ENCODE measurements around the gene FGD3.

DNA sequence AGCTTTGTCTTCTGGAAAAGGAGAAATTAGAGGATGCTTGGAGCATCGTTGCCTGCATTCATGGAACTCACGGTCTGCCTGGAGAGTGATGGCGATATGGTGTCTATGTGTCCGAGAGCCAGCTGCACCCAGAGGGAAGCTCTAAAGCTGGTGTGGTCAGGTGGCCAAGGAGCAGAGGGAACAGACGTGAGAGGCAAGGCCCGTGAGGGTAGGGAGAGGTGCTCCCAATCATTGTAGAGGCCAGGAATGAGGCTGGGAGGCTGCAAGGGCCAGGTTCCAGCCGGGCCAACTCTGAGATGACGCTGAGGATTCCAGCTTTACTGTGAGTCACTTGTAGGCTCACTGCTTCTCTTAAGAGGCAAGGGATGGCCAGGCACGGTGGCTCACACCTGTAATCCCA is 7.6 kb downstream of the FGD3 start:
- no peak for TF ChIP-seq MAX (IDR thresholded peaks at IDR 0.05)
- TF ChIP-seq YY1 (IDR thresholded peaks at IDR 0.05; ENCODE audit: low read depth, low read length): no peak
- no peak for TF ChIP-seq EZH2 (IDR thresholded peaks at IDR 0.05; ENCODE audit: low read depth, low read length, severe bottlenecking)
- TF ChIP-seq SIRT6 (IDR thresholded peaks at IDR 0.05; ENCODE audit: low read length): no peak
- TF ChIP-seq NRF1 (IDR thresholded peaks at IDR 0.05; ENCODE audit: low read depth, low read length): no peak
- no peak for TF ChIP-seq POLR2A (IDR thresholded peaks at IDR 0.05; ENCODE audit: control extremely low read depth in 1 of 2, low read depth in 2 of 2, low read length in 2 of 2)
- no peak for TF ChIP-seq HDAC6 (IDR thresholded peaks at IDR 0.05; ENCODE audit: low read depth, low read length)
- TF ChIP-seq, protein P1, sequence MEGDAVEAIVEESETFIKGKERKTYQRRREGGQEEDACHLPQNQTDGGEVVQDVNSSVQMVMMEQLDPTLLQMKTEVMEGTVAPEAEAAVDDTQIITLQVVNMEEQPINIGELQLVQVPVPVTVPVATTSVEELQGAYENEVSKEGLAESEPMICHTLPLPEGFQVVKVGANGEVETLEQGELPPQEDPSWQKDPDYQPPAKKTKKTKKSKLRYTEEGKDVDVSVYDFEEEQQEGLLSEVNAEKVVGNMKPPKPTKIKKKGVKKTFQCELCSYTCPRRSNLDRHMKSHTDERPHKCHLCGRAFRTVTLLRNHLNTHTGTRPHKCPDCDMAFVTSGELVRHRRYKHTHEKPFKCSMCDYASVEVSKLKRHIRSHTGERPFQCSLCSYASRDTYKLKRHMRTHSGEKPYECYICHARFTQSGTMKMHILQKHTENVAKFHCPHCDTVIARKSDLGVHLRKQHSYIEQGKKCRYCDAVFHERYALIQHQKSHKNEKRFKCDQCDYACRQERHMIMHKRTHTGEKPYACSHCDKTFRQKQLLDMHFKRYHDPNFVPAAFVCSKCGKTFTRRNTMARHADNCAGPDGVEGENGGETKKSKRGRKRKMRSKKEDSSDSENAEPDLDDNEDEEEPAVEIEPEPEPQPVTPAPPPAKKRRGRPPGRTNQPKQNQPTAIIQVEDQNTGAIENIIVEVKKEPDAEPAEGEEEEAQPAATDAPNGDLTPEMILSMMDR (IDR thresholded peaks at IDR 0.05; ENCODE audit: control extremely low read depth in 1 of 3, insufficient read depth in 1 of 3, low read depth in 1 of 3, low read length in 3 of 3): no peak
- TF ChIP-seq FOSL1 (IDR thresholded peaks at IDR 0.05; ENCODE audit: insufficient read depth, low read depth, low read length): no peak

All from H1 (cell line).